Sigmoid colon (tissue), 4 donors: Measurements from ENCODE around the gene FIGN.

ENCODE experiments used
- CTCF ChIP-seq, 4 experiments: fragments of 450-650 bp in 3 of 4; fragments of 200-600 bp in 1 of 4; IDR thresholded peaks; one replicate each; pipeline ENCODE4 v1.5.1; 2016 to 2019; ENCODE audit warnings: antibody characterized with exemption in 4 of 4, mild to moderate bottlenecking in 3 of 4, moderate library complexity in 2 of 4
- EP300 ChIP-seq, 4 donors: sonication (generic); formaldehyde crosslinking; IDR thresholded peaks; one replicate each; pipeline ENCODE4 v1.6.1; 2017; ENCODE audit warnings: antibody characterized with exemption in 4 of 4
- POLR2A ChIP-seq, 2 donors: fragments of 450-650 bp; IDR thresholded peaks; one replicate each; pipeline ENCODE4 v1.6.1; 2016; ENCODE audit warnings: antibody characterized with exemption in 2 of 2, mild to moderate bottlenecking in 2 of 2, moderate library complexity in 2 of 2
- POLR2AphosphoS5 ChIP-seq, 4 donors: sonication (generic); formaldehyde crosslinking; IDR thresholded peaks; one replicate each; pipeline ENCODE4 v1.6.1; 2017; ENCODE audit warnings: antibody characterized with exemption in 4 of 4

- TF ChIP-seq CTCF (IDR thresholded peaks at IDR 0.05), result no peak
- no peak for TF ChIP-seq POLR2AphosphoS5 (IDR thresholded peaks at IDR 0.05)
- TF ChIP-seq EP300 (IDR thresholded peaks at IDR 0.05), result no peak
- TF ChIP-seq POLR2A (IDR thresholded peaks at IDR 0.05), result no peak
These were observed 48.6 kb downstream of the FIGN start for GRCh38 chr2:163687217-163687616.
